Measurements from ENCODE around the gene XXYLT1.

Gene XXYLT1

GRCh38 chr3:195249858-195250464 is 21.0 kb downstream of the XXYLT1 start:
- Histone ChIP-seq H3K27ac (ENCODE audit: low read length) (no peak overlapping the region), H3K36me3 (ENCODE audit: control insufficient read depth in 2 of 2, insufficient read depth in 2 of 2, low read length in 2 of 2) (peaks cover 0 to 4% of the 10 kb centered on the region in 2 donors), H3K9ac (ENCODE audit: low read length in 2 of 2) (no peak overlapping the region), H3K4me3 (ENCODE audit: low read length in 2 of 2) (no peak overlapping the region), H3K27me3 (ENCODE audit: control insufficient read depth in 1 of 2, insufficient read depth in 2 of 2, low read length in 2 of 2) (no peaks in the 10 kb centered on the region), H3K4me1 (ENCODE audit: control insufficient read depth, insufficient read depth, low read length) (peaks cover 16% of the 10 kb centered on the region), H3K9me3 (ENCODE audit: control insufficient read depth in 2 of 2, low read length in 2 of 2) (no peaks in the 10 kb centered on the region)

- no peaks in the 10 kb centered on the region for H3K9me3 ChIP-seq (ENCODE audit: control insufficient read depth in 2 of 2, low read length in 2 of 2)
- no peak overlapping the region for H3K4me3 ChIP-seq (ENCODE audit: low read length in 2 of 2)
- no peaks in the 10 kb centered on the region for H3K27me3 ChIP-seq (ENCODE audit: control insufficient read depth in 1 of 2, insufficient read depth in 2 of 2, low read length in 2 of 2)
- peaks cover 16% of the 10 kb centered on the region for H3K4me1 ChIP-seq (ENCODE audit: control insufficient read depth, insufficient read depth, low read length)
- H3K36me3 ChIP-seq (ENCODE audit: control insufficient read depth in 2 of 2, insufficient read depth in 2 of 2, low read length in 2 of 2), result peaks cover 0 to 4% of the 10 kb centered on the region in 2 donors
- no peak overlapping the region for H3K27ac ChIP-seq (ENCODE audit: low read length)
- no peak overlapping the region for H3K9ac ChIP-seq (ENCODE audit: low read length in 2 of 2)
Observed at GRCh38 chr3:195249057-195249770, 21.7 kb downstream of the XXYLT1 start.

GRCh38 chr3:195248281-195248680 is 22.7 kb downstream of the XXYLT1 start:
- Histone ChIP-seq H3K9ac (ENCODE audit: low read length in 2 of 2) (no peak overlapping the region), H3K4me1 (ENCODE audit: control insufficient read depth, insufficient read depth, low read length) (peaks cover 16% of the 10 kb centered on the region), H3K27me3 (ENCODE audit: control insufficient read depth in 1 of 2, insufficient read depth in 2 of 2, low read length in 2 of 2) (no peaks in the 10 kb centered on the region), H3K36me3 (ENCODE audit: control insufficient read depth in 2 of 2, insufficient read depth in 2 of 2, low read length in 2 of 2) (peaks cover 0 to 4% of the 10 kb centered on the region in 2 donors), H3K4me3 (ENCODE audit: low read length in 2 of 2) (no peak overlapping the region), H3K27ac (ENCODE audit: low read length) (no peak overlapping the region), H3K9me3 (ENCODE audit: control insufficient read depth in 2 of 2, low read length in 2 of 2) (no peaks in the 10 kb centered on the region)

- H3K36me3 ChIP-seq (ENCODE audit: control insufficient read depth in 2 of 2, insufficient read depth in 2 of 2, low read length in 2 of 2), result peaks cover 0 to 4% of the 10 kb centered on the region in 2 donors
- H3K4me1 ChIP-seq (ENCODE audit: control insufficient read depth, insufficient read depth, low read length), result peaks cover 11% of the 10 kb centered on the region
- no peaks in the 10 kb centered on the region for H3K9me3 ChIP-seq (ENCODE audit: control insufficient read depth in 2 of 2, low read length in 2 of 2)
- H3K27ac ChIP-seq (ENCODE audit: low read length), result no peak overlapping the region
- H3K27me3 ChIP-seq (ENCODE audit: control insufficient read depth in 1 of 2, insufficient read depth in 2 of 2, low read length in 2 of 2), result no peaks in the 10 kb centered on the region
- H3K9ac ChIP-seq (ENCODE audit: low read length in 2 of 2), result no peak overlapping the region
- no peak overlapping the region for H3K4me3 ChIP-seq (ENCODE audit: low read length in 2 of 2)
Observed at GRCh38 chr3:195247863-195248189, 23.1 kb downstream of the XXYLT1 start.

GRCh38 chr3:195247086-195247862 is 23.7 kb downstream of the XXYLT1 start:
- no peak overlapping the region for H3K27ac ChIP-seq (ENCODE audit: low read length)
- no peak overlapping the region for H3K9ac ChIP-seq (ENCODE audit: low read length in 2 of 2)
- no peak overlapping the region for H3K4me3 ChIP-seq (ENCODE audit: low read length in 2 of 2)
- H3K4me1 ChIP-seq (ENCODE audit: control insufficient read depth, insufficient read depth, low read length), result peaks cover 10% of the 10 kb centered on the region
- H3K36me3 ChIP-seq (ENCODE audit: control insufficient read depth in 2 of 2, insufficient read depth in 2 of 2, low read length in 2 of 2), result peaks cover 0 to 4% of the 10 kb centered on the region in 2 donors
- H3K9me3 ChIP-seq (ENCODE audit: control insufficient read depth in 2 of 2, low read length in 2 of 2), result no peaks in the 10 kb centered on the region
- H3K27me3 ChIP-seq (ENCODE audit: control insufficient read depth in 1 of 2, insufficient read depth in 2 of 2, low read length in 2 of 2), result no peaks in the 10 kb centered on the region

- no peaks in the 10 kb centered on the region for H3K27me3 ChIP-seq (ENCODE audit: control insufficient read depth in 1 of 2, insufficient read depth in 2 of 2, low read length in 2 of 2)
- H3K9ac ChIP-seq (ENCODE audit: low read length in 2 of 2), result no peak overlapping the region
- peaks cover 0 to 4% of the 10 kb centered on the region in 2 donors for H3K36me3 ChIP-seq (ENCODE audit: control insufficient read depth in 2 of 2, insufficient read depth in 2 of 2, low read length in 2 of 2)
- no peak overlapping the region for H3K27ac ChIP-seq (ENCODE audit: low read length)
- H3K4me1 ChIP-seq (ENCODE audit: control insufficient read depth, insufficient read depth, low read length), result peaks cover 10% of the 10 kb centered on the region
- no peaks in the 10 kb centered on the region for H3K9me3 ChIP-seq (ENCODE audit: control insufficient read depth in 2 of 2, low read length in 2 of 2)
- H3K4me3 ChIP-seq (ENCODE audit: low read length in 2 of 2), result no peak overlapping the region
Observed at GRCh38 chr3:195246581-195246995, 24.4 kb downstream of the XXYLT1 start.

- no peaks in the 10 kb centered on the region for H3K9me3 ChIP-seq (ENCODE audit: control insufficient read depth in 2 of 2, low read length in 2 of 2)
- peaks cover 0 to 4% of the 10 kb centered on the region in 2 donors for H3K36me3 ChIP-seq (ENCODE audit: control insufficient read depth in 2 of 2, insufficient read depth in 2 of 2, low read length in 2 of 2)
- no peaks in the 10 kb centered on the region for H3K27me3 ChIP-seq (ENCODE audit: control insufficient read depth in 1 of 2, insufficient read depth in 2 of 2, low read length in 2 of 2)
- H3K4me1 ChIP-seq (ENCODE audit: control insufficient read depth, insufficient read depth, low read length), result peaks cover 6% of the 10 kb centered on the region
- H3K27ac ChIP-seq (ENCODE audit: low read length), result no peak overlapping the region
- H3K4me3 ChIP-seq (ENCODE audit: low read length in 2 of 2), result no peak overlapping the region
- no peak overlapping the region for H3K9ac ChIP-seq (ENCODE audit: low read length in 2 of 2)
Observed at GRCh38 chr3:195245531-195245951, 25.4 kb downstream of the XXYLT1 start.

GRCh38 chr3:195241592-195242355 is 29.2 kb downstream of the XXYLT1 start:
- peaks cover 3 to 4% of the 10 kb centered on the region in 2 donors for H3K36me3 ChIP-seq (ENCODE audit: control insufficient read depth in 2 of 2, insufficient read depth in 2 of 2, low read length in 2 of 2)
- H3K9ac ChIP-seq (ENCODE audit: low read length in 2 of 2), result no peak overlapping the region
- no peaks in the 10 kb centered on the region for H3K9me3 ChIP-seq (ENCODE audit: control insufficient read depth in 2 of 2, low read length in 2 of 2)
- no peaks in the 10 kb centered on the region for H3K27me3 ChIP-seq (ENCODE audit: control insufficient read depth in 1 of 2, insufficient read depth in 2 of 2, low read length in 2 of 2)
- H3K4me3 ChIP-seq (ENCODE audit: low read length in 2 of 2), result no peak overlapping the region
- peaks cover 27% of the 10 kb centered on the region for H3K4me1 ChIP-seq (ENCODE audit: control insufficient read depth, insufficient read depth, low read length)
- no peak overlapping the region for H3K27ac ChIP-seq (ENCODE audit: low read length)

- peaks cover 0 to 3% of the 10 kb centered on the region in 2 donors for H3K36me3 ChIP-seq (ENCODE audit: control insufficient read depth in 2 of 2, insufficient read depth in 2 of 2, low read length in 2 of 2)
- no peaks in the 10 kb centered on the region for H3K27me3 ChIP-seq (ENCODE audit: control insufficient read depth in 1 of 2, insufficient read depth in 2 of 2, low read length in 2 of 2)
- H3K9ac ChIP-seq (ENCODE audit: low read length in 2 of 2), result no peak overlapping the region
- no peak overlapping the region for H3K4me3 ChIP-seq (ENCODE audit: low read length in 2 of 2)
- no peaks in the 10 kb centered on the region for H3K9me3 ChIP-seq (ENCODE audit: control insufficient read depth in 2 of 2, low read length in 2 of 2)
- peaks cover 30% of the 10 kb centered on the region for H3K4me1 ChIP-seq (ENCODE audit: control insufficient read depth, insufficient read depth, low read length)
- peak overlapping the region; percentile 93 for H3K27ac ChIP-seq (ENCODE audit: low read length)
Observed at GRCh38 chr3:195240939-195241338, 30.0 kb downstream of the XXYLT1 start.

GRCh38 chr3:195240171-195240701 is 30.7 kb downstream of the XXYLT1 start:
- H3K9ac ChIP-seq (ENCODE audit: low read length in 2 of 2), result peak overlapping the region in 1 of 2 donors; percentile 19
- peaks cover 0 to 3% of the 10 kb centered on the region in 2 donors for H3K36me3 ChIP-seq (ENCODE audit: control insufficient read depth in 2 of 2, insufficient read depth in 2 of 2, low read length in 2 of 2)
- H3K4me3 ChIP-seq (ENCODE audit: low read length in 2 of 2), result no peak overlapping the region
- H3K9me3 ChIP-seq (ENCODE audit: control insufficient read depth in 2 of 2, low read length in 2 of 2), result no peaks in the 10 kb centered on the region
- H3K27ac ChIP-seq (ENCODE audit: low read length), result peak overlapping the region; percentile 93
- H3K4me1 ChIP-seq (ENCODE audit: control insufficient read depth, insufficient read depth, low read length), result peaks cover 32% of the 10 kb centered on the region
- no peaks in the 10 kb centered on the region for H3K27me3 ChIP-seq (ENCODE audit: control insufficient read depth in 1 of 2, insufficient read depth in 2 of 2, low read length in 2 of 2)

Measured in stomach smooth muscle (tissue), 2 donors.